Mesodermal cell (in vitro differentiated cells): ENCODE measurements around the gene SLCO3A1.
"Not testable (repeated sequence)": the region's sequence is repeated elsewhere in the genome, so short reads cannot be mapped to it uniquely, and the experiment has no call there.

Experiments used
- H3K27ac ChIP-seq: 2 replicates; pipeline ENCODE4 v1.7.0; 2013; ENCODE audit warnings: mild to moderate bottlenecking, low read depth, low read length, moderate library complexity; ENCODE audit not compliant: severe bottlenecking
- H3K36me3 ChIP-seq: 2 replicates; pipeline ENCODE4 v1.7.1; 2013; ENCODE audit warnings: mild to moderate bottlenecking, low read length, moderate library complexity; ENCODE audit not compliant: control insufficient read depth, insufficient read depth
- H3K4me1 ChIP-seq: one replicate; pipeline ENCODE4 v1.7.1; 2013; ENCODE audit warnings: mild to moderate bottlenecking, low read length; ENCODE audit not compliant: insufficient read depth, control insufficient read depth, poor library complexity, severe bottlenecking
- H3K4me3 ChIP-seq: 2 replicates; pipeline ENCODE4 v1.7.0; 2013; ENCODE audit warnings: low read length, control low read depth, mild to moderate bottlenecking; ENCODE audit not compliant: insufficient read depth, poor library complexity, severe bottlenecking; ENCODE audit errors: extremely low read depth
- H3K9me3 ChIP-seq: 2 replicates; pipeline ENCODE4 v1.7.1; 2013; ENCODE audit warnings: mild to moderate bottlenecking, low read length, moderate library complexity; ENCODE audit not compliant: control insufficient read depth
- WGBS, 2 experiments: methylation state at CpG; one replicate each; pipeline ENCODE4 v1.1.5; 2013; ENCODE audit warnings: missing lambda C conversion rate in 2 of 2; ENCODE audit not compliant: insufficient coverage in 2 of 2; 5-methylcytosine and 5-hydroxymethylcytosine counted together

Gene SLCO3A1

DNA sequence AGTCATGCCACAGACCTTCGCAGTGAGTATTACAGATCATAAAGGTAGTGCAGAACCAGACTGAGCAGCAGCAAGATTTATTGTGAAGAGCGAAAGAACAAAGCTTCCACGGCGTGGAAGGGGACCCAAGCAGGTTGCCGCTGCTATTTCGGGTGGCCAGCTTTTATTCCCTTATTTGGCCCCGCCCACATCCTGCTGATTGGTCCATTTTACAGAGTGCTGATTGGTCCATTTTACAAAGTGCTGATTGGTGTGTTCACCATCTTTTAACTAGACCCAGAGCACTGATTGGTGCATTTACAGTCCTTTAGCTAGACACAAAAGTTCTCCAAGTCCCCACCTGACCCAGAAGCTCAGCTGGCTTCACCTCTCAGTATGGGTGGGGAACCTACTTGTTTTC, 110.2 kb downstream of the SLCO3A1 start:
- H3K9me3 ChIP-seq, H3K4me3 ChIP-seq, H3K27ac ChIP-seq, H3K36me3 ChIP-seq: not testable (repeated sequence)
- H3K4me1 ChIP-seq: peaks cover 18% of the 10 kb centered on the region
- WGBS, 2 experiments: 87 to 97% methylated on average over 7 of the region's 7 CpGs

- Histone ChIP-seq H3K9me3 (no peaks in the 10 kb centered on the region), H3K4me3 (no peak overlapping the region), H3K36me3 (no peaks in the 10 kb centered on the region), H3K27ac (no peak overlapping the region), H3K4me1 (peaks cover 18% of the 10 kb centered on the region)
- 80 to 89% methylated on average over 8 to 9 of the region's 9 CpGs for WGBS, 2 experiments
Observed at GRCh38 chr15:91965501-91966193, 112.1 kb downstream of the SLCO3A1 start.

DNA sequence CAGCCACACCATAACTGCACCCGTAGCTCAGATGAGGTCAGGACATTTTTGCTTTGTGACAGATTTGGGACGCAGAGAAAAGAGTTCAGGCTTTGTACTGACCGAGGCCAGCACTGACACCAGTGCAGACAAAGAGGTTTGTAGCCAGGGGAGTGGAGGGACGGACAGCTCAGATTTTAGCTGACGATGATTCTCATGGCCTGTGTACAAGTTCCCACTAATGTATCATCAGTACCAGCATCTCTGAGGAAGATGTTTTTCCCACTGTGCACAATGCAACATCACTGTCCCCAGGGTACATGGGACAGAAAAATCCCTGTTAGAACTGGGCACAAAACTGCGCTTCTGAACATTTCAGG, 112.7 kb downstream of the SLCO3A1 start:
- no peak overlapping the region for H3K27ac ChIP-seq
- H3K4me3 ChIP-seq: no peak overlapping the region
- no peaks in the 10 kb centered on the region for H3K9me3 ChIP-seq
- H3K36me3 ChIP-seq: no peaks in the 10 kb centered on the region
- peaks cover 18% of the 10 kb centered on the region for H3K4me1 ChIP-seq
- WGBS, 2 experiments: 84 to 91% methylated on average over 5 to 6 of the region's 6 CpGs

GRCh38 chr15:91967935-91968606, 114.6 kb downstream of the SLCO3A1 start:
- Histone ChIP-seq H3K4me1 (peaks cover 18% of the 10 kb centered on the region), H3K27ac (no peak overlapping the region), H3K4me3 (no peak overlapping the region), H3K36me3 (no peaks in the 10 kb centered on the region), H3K9me3 (no peaks in the 10 kb centered on the region)
- WGBS, 2 experiments: 89 to 98% methylated on average over 5 to 8 of the region's 8 CpGs

GRCh38 chr15:91968610-91969009, 115.1 kb downstream of the SLCO3A1 start:
- Histone ChIP-seq H3K36me3 (no peaks in the 10 kb centered on the region), H3K9me3 (no peaks in the 10 kb centered on the region), H3K27ac (no peak overlapping the region), H3K4me3 (no peak overlapping the region), H3K4me1 (peaks cover 18% of the 10 kb centered on the region)
- 89 to 90% methylated on average over 13 to 14 of the region's 14 CpGs for WGBS, 2 experiments

DNA sequence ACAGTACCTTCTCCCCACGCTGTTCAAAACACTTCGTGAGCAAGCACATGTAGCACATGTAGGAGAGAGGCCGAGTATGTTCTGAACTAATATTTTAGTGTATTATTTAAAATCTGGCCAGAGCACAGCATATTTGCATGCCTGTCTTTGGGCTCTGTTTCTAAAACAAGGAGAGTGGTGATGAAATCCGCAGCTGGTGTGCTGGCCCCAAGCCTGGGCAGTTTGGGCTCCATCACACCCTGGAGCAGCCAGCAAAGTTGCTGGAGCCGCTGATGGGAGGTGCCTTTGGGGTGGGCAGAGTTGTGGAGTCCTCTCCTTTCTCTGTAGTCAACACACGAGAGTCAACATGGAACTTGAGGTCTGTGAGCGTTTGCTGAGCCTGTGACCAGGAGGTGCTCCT, 116.6 kb downstream of the SLCO3A1 start:
- no peak overlapping the region for H3K27ac ChIP-seq
- 90 to 100% methylated on average over 2 to 5 of the region's 7 CpGs for WGBS, 2 experiments

DNA sequence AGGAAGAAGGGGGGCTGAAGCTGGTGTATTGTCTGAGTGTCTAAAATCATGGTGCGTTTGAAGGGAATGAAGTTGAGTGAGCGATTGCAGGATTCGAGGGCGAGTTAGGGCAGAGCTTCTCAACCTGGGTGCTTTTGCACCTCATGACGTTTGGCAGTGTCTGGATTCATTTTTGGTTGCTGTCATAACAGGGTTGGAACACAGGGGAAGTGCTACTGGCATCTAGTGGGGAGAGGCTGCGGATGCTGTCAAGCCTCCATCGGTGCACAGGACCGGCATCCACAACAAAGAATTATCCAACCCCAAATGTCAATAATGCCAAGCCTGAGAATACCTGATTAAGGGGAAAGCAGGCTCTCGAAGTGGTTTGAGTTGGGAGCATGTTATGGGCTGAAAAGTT, 120.0 kb downstream of the SLCO3A1 start:
- H3K27ac ChIP-seq: no peak overlapping the region
- no peak overlapping the region for H3K4me3 ChIP-seq
- H3K9me3 ChIP-seq: no peaks in the 10 kb centered on the region
- no peaks in the 10 kb centered on the region for H3K36me3 ChIP-seq
- 85 to 91% methylated on average over 4 to 5 of the region's 9 CpGs for WGBS, 2 experiments
- peaks cover 3% of the 10 kb centered on the region for H3K4me1 ChIP-seq

More for the DNA sequence above, 116.6 kb downstream of the SLCO3A1 start:
- peaks cover 17% of the 10 kb centered on the region for H3K4me1 ChIP-seq
- no peak overlapping the region for H3K4me3 ChIP-seq
- no peaks in the 10 kb centered on the region for H3K36me3 ChIP-seq
- no peaks in the 10 kb centered on the region for H3K9me3 ChIP-seq

DNA sequence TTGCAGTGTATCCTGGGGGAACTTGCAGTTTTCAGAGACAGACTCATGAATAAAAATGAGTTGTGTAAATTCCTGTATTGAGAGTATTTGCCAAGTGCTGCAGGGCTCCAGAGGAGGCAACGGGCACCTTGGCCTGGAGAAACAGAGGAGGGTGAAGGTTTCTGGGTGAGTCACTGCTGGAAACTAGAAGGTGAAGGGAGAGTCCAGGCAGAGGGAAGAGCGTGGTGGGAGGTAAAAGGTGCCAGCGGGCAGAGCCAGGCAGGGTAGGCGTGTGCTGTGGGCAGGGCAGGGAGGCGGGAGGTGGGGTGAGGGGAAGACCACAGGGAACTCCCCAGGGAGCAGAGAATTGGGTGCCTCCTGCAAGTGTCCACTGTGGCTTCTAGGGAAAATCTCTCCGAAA, 120.8 kb downstream of the SLCO3A1 start:
- 77 to 88% methylated on average over 4 to 6 of the region's 6 CpGs for WGBS, 2 experiments
- H3K27ac ChIP-seq: no peak overlapping the region
- no peak overlapping the region for H3K4me3 ChIP-seq
- H3K4me1 ChIP-seq: no peaks in the 10 kb centered on the region
- no peaks in the 10 kb centered on the region for H3K36me3 ChIP-seq
- no peaks in the 10 kb centered on the region for H3K9me3 ChIP-seq

DNA sequence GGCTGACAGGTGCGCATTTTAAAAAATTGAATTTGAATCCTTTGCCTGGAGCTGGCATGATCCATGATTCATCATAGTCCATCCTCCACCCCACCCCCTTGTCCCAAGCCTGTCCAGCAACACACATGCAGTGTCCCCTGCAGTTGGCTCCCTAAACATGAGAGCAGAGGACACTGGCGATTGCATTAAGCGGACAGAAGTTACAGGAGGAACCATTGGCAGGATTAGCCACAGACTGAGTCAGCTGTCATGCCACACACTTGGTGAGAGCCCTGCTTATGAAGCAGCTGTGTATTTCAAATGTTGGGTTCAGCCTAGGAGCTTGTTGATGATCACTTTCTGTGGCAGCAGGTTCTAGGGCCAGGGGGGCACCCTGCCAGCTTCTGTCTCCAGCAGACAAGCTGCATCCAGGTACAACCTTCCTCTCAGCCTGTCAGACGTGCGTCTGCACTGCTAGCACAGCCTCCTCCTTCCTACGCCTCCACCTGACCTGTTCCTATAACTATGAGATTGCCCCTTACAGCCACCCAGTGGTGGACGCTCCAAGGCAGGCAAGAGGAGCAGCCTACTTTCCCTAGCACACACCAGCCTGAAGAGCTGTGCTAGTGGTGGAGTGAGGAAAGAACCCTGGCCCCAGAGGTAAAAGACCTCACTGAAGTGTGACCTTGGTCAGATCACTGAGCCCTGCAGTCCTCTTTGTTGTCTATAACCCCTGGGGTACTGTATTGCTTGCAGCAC, 121.9 kb downstream of the SLCO3A1 start:
- no peak overlapping the region for H3K4me3 ChIP-seq
- no peak overlapping the region for H3K27ac ChIP-seq
- WGBS, 2 experiments: 93 to 97% methylated on average over 3 to 5 of the region's 7 CpGs
- H3K36me3 ChIP-seq: no peaks in the 10 kb centered on the region
- H3K4me1 ChIP-seq: no peaks in the 10 kb centered on the region
- no peaks in the 10 kb centered on the region for H3K9me3 ChIP-seq

GRCh38 chr15:91976966-91977365, 123.5 kb downstream of the SLCO3A1 start:
- H3K36me3 ChIP-seq: no peaks in the 10 kb centered on the region
- H3K9me3 ChIP-seq: no peaks in the 10 kb centered on the region
- no peaks in the 10 kb centered on the region for H3K4me1 ChIP-seq
- 60 to 89% methylated on average over 1 to 2 of the region's 2 CpGs for WGBS, 2 experiments
- H3K4me3 ChIP-seq: no peak overlapping the region
- H3K27ac ChIP-seq: no peak overlapping the region
